Psoas muscle (tissue), 8 donors: Measurements from ENCODE around the gene PLCG2. TPM values are rescaled to one million over a fixed set of nuclear protein-coding genes. Genes with fewer than 3 reads are reported as not detected.

ENCODE experiments used
- ATAC-seq, 4 donors: fragments of 200-7000 bp; cut with Tn5 transposase; one replicate each; pipeline ENCODE4 v1.9.1; 2020; ENCODE audit warnings: moderate library complexity in 3 of 4, mild to moderate bottlenecking in 2 of 4
- DNase-seq, 2 donors: peaks; one replicate each; pipeline ENCODE4 v3.0.0-alpha.2; 2020
- H3K27ac ChIP-seq: fragments of 200-600 bp; one replicate; pipeline ENCODE4 v1.8.0; 2022
- H3K27me3 ChIP-seq, 3 donors: fragments of 200-600 bp in 1 of 3; one replicate each; pipeline versions ENCODE4 v1.6.1 to v1.8.0; 2013 to 2022; ENCODE audit warnings: low read length in 2 of 3, mild to moderate bottlenecking in 2 of 3, moderate library complexity in 1 of 3; ENCODE audit not compliant: insufficient read depth in 3 of 3
- H3K36me3 ChIP-seq, 2 donors: fragments of 200-600 bp in 1 of 2; one replicate each; pipeline versions ENCODE4 v1.6.1 to v1.8.0; 2013 to 2022; ENCODE audit warnings: low read depth in 1 of 2, mild to moderate bottlenecking in 1 of 2, moderate library complexity in 1 of 2; ENCODE audit not compliant: insufficient read depth in 1 of 2
- H3K4me1 ChIP-seq: fragments of 200-600 bp; one replicate; pipeline ENCODE4 v1.8.0; 2022
- H3K4me3 ChIP-seq: fragments of 200-600 bp; one replicate; pipeline ENCODE4 v1.8.0; 2022; ENCODE audit warnings: mild to moderate bottlenecking
- H3K9me3 ChIP-seq: fragments of 200-600 bp; one replicate; pipeline ENCODE4 v1.8.0; 2022
- CTCF ChIP-seq: fragments of 200-600 bp; IDR thresholded peaks from one replicate; pipeline ENCODE4 v1.8.0; 2022; ENCODE audit warnings: antibody characterized with exemption
- WGBS, 3 donors: extraction: QIAGEN DNeasy Blood & Tissue Kit; methylation state at CpG; one replicate each; pipeline versions ENCODE4 v1.1.6 to v1.1.7; 2013; 5-methylcytosine and 5-hydroxymethylcytosine counted together
- intact Hi-C, 2 donors: fragments of 100-400 bp; cut with DNase I; formaldehyde crosslinking; loops; one replicate each; pipeline versions ENCODE4 v1.11.0 to v1.14.2; 2022
- polyA plus RNA-seq, 3 donors: library from polyadenylated mRNA; stranded (reverse); fragments of 200-250 nt; gene quantifications; one replicate each; pipeline ENCODE4 v1.2.3, GENCODE V29; 2013
- total RNA-seq, 4 donors: library from RNA; stranded (reverse); fragmentation: NEBNext Ultra II Directional in 2 of 4; extraction: Animal tissue kit (Norgen Biotek cat#: 25700) in 2 of 4; gene quantifications; one replicate each; pipeline versions ENCODE4 v1.2.1 to v1.2.4, GENCODE V29; 2021 to 2023
- donor health status: healthy with polysubstance abuse.
- donor health status: DM: no; HTN: no; CAD: no; lungs with moderate emphysema.
- donor health status: Bipolar disorder and iron deficiency.
- donor health status: healthy.
- donor health status: DM: yes; HTN: yes; CAD: no.
- donor health status: DM: no; HTN: no; CAD: no.
- donor health status: DM: no; HTN: no; CAD: no.
- donor health status: DM: yes; HTN: yes; CAD: no.

PLCG2 gene
- total and polyA plus RNA-seq, 7 donors = 0.96 to 4.8 (median 2.5) TPM

DNA sequence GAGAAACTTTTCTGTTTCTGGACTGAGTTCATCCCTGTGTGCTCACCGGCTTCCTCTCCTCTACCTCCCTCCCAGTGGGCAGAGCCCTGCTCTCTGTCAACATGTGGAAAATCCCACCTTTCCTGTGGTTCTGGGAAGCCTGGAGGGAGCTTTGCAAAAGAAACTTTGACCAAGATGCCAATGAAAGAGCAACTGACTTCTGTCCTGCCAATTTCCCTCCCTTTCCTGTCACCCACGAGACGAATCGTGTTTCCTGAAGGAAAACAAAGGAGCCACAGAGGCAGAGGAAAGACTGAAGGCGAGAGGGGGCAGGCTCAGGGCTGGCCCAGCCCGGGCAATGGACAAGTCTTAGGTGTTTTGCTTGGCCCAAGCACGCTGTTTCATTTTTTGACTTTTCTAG lies 82.8 kb downstream of the PLCG2 start:
- H3K27me3 ChIP-seq = peaks cover 0 to 8% (median 3%) of the 10 kb centered on the region in 3 donors
- no peak for ATAC-seq
- no peak overlapping the region for H3K4me3 ChIP-seq
- H3K27ac ChIP-seq = no peak overlapping the region
- 28 to 35% (median 30%) methylated on average over 7 of the region's 7 CpGs for WGBS, 3 donors
- no peaks in the 10 kb centered on the region for H3K9me3 ChIP-seq
- no peaks in the 10 kb centered on the region for H3K36me3 ChIP-seq
- DNase-seq = no peak
- intact Hi-C loops = no loop called here
- H3K4me1 ChIP-seq = no peaks in the 10 kb centered on the region
- TF ChIP-seq CTCF = no peak

GRCh38 chr16:81863630-81864352 lies 84.7 kb downstream of the PLCG2 start:
- H3K4me1 ChIP-seq = no peaks in the 10 kb centered on the region
- no peak for TF ChIP-seq CTCF
- H3K36me3 ChIP-seq = no peaks in the 10 kb centered on the region
- DNase-seq (no peak), ATAC-seq (no peak)
- no peaks in the 10 kb centered on the region for H3K9me3 ChIP-seq
- H3K27ac ChIP-seq = no peak overlapping the region
- no peak overlapping the region for H3K4me3 ChIP-seq
- intact Hi-C loops = no loop called here
- peaks cover 0 to 8% (median 3%) of the 10 kb centered on the region in 3 donors for H3K27me3 ChIP-seq
- 43 to 57% (median 49%) methylated on average over 8 of the region's 8 CpGs for WGBS, 3 donors

GRCh38 chr16:81864646-81865382 lies 85.7 kb downstream of the PLCG2 start:
- TF ChIP-seq CTCF = no peak
- H3K27me3 ChIP-seq = peaks cover 0 to 8% (median 3%) of the 10 kb centered on the region in 3 donors
- no peaks in the 10 kb centered on the region for H3K36me3 ChIP-seq
- H3K4me3 ChIP-seq = no peak overlapping the region
- intact Hi-C loops = no loop called here
- no peaks in the 10 kb centered on the region for H3K4me1 ChIP-seq
- no peak overlapping the region for H3K27ac ChIP-seq
- WGBS, 3 donors = 39 to 51% (median 49%) methylated on average over 14 of the region's 14 CpGs
- DNase-seq (no peak), ATAC-seq (no peak)
- H3K9me3 ChIP-seq = no peaks in the 10 kb centered on the region

GRCh38 chr16:81866820-81867440 lies 87.8 kb downstream of the PLCG2 start:
- peaks cover 0 to 8% (median 3%) of the 10 kb centered on the region in 3 donors for H3K27me3 ChIP-seq
- no peak overlapping the region for H3K4me3 ChIP-seq
- ATAC-seq = peak in 2 of 4 donors; percentile 37 to 50
- H3K27ac ChIP-seq = peak overlapping the region; percentile 36
- no peak for TF ChIP-seq CTCF
- peak; percentile 49 to 62 for DNase-seq
- intact Hi-C loops = no loop called here
- no peaks in the 10 kb centered on the region for H3K9me3 ChIP-seq
- WGBS, 3 donors = 41 to 55% (median 42%) methylated on average over 9 to 10 of the region's 10 CpGs
- H3K4me1 ChIP-seq = no peaks in the 10 kb centered on the region
- H3K36me3 ChIP-seq = no peaks in the 10 kb centered on the region
